Small intestine (tissue), 16 donors: ENCODE measurements around the gene ZNF800. TPM values are rescaled to one million over a fixed set of nuclear protein-coding genes. Genes with fewer than 3 reads are reported as not detected.
"Not testable (repeated sequence)": the region's sequence is repeated elsewhere in the genome, so short reads cannot be mapped to it uniquely, and the experiment has no call there.

Experiments
- DNase-seq, 2 donors: peaks; one replicate each; pipeline versions ENCODE4 v3.0.0 to v3.0.0-alpha.2; 2013
- FAIRE-seq: peaks from 2 replicates; lab custom pipeline; 2012; peaks lifted over from hg19 to GRCh38; lab: Jason Lieb, UNC
- H3K27ac ChIP-seq, 3 donors: one replicate each; pipeline ENCODE4 v1.5.1; 2013; ENCODE audit warnings: low read length in 2 of 3, mild to moderate bottlenecking in 2 of 3, control low read depth in 1 of 3, inconsistent platforms in 1 of 3, low read depth in 1 of 3, moderate library complexity in 1 of 3
- H3K27me3 ChIP-seq, 3 donors: one replicate each; pipeline ENCODE4 v1.6.1; 2013; ENCODE audit warnings: low read length in 3 of 3, inconsistent platforms in 1 of 3; ENCODE audit not compliant: control insufficient read depth in 3 of 3, insufficient read depth in 3 of 3
- H3K36me3 ChIP-seq, 3 donors: one replicate each; pipeline ENCODE4 v1.6.1; 2013; ENCODE audit warnings: low read length in 3 of 3, inconsistent platforms in 1 of 3, low read depth in 1 of 3, mild to moderate bottlenecking in 1 of 3, moderate library complexity in 1 of 3; ENCODE audit not compliant: control insufficient read depth in 3 of 3, insufficient read depth in 2 of 3
- H3K4me1 ChIP-seq, 3 donors: one replicate each; pipeline ENCODE4 v1.6.1; 2013; ENCODE audit warnings: low read length in 2 of 3, inconsistent platforms in 1 of 3, low read depth in 1 of 3, mild to moderate bottlenecking in 1 of 3, moderate library complexity in 1 of 3; ENCODE audit not compliant: control insufficient read depth in 3 of 3, insufficient read depth in 2 of 3
- H3K4me3 ChIP-seq, 3 donors: one replicate each; pipeline ENCODE4 v1.5.1; 2013; ENCODE audit warnings: low read length in 3 of 3, control low read depth in 1 of 3, inconsistent platforms in 1 of 3, low read depth in 1 of 3, mild to moderate bottlenecking in 1 of 3, moderate library complexity in 1 of 3
- H3K9me3 ChIP-seq, 2 donors: one replicate each; pipeline ENCODE4 v1.6.1; 2013; ENCODE audit warnings: low read depth in 1 of 2, low read length in 1 of 2; ENCODE audit not compliant: control insufficient read depth in 2 of 2, insufficient read depth in 1 of 2
- WGBS, 3 donors: extraction: QIAGEN DNeasy Blood & Tissue Kit; methylation state at CpG; one replicate each; pipeline ENCODE4 v1.1.7; 2013; 5-methylcytosine and 5-hydroxymethylcytosine counted together
- long read RNA-seq, 10 donors: transcript quantifications; one replicate each; lab custom pipeline, GENCODE V29; 2026
- polyA plus RNA-seq, 4 donors: library from polyadenylated mRNA; stranded (reverse) in 3 of 4; unstranded in 1 of 4; fragments of 200-250 nt in 3 of 4; fragments of 120-200 nt in 1 of 4; gene quantifications; one replicate each; pipeline versions ENCODE4 v1.2.1 to v1.2.3, GENCODE V29; 2013
- donor health status: healthy with polysubstance abuse.
- donor health status: control.
- donor health status: control.
- donor health status: Bipolar disorder and iron deficiency.
- donor health status: healthy.

Gene ZNF800
- 10 to 100 TPM in 1 of 4 donors, 1 to 10 TPM in 3; 6.2 to 21.2 (median 7.4) TPM for polyA plus RNA-seq
- long read RNA-seq, donor 1, partial matches to known transcripts, result 21 of 22 reads
- long read RNA-seq, donor 1, other reads (novel, unspliced or antisense), result 0 of 22 reads
- long read RNA-seq, donor 2, result 0 reads
- long read RNA-seq, donor 3, partial matches to known transcripts, result 18 of 18 reads
- long read RNA-seq, donor 3, other reads (novel, unspliced or antisense), result 0 of 18 reads
- long read RNA-seq, donor 4, result 0 reads
- long read RNA-seq, donor 5, result 0 reads
- long read RNA-seq, donor 6, full-length matches to known transcripts, result 3 of 11 reads
- long read RNA-seq, donor 6, partial matches to known transcripts, result 8 of 11 reads
- long read RNA-seq, donor 6, other reads (novel, unspliced or antisense), result 0 of 11 reads
- long read RNA-seq, donor 7, result 0 reads
- long read RNA-seq, donor 8, result 0 reads
- long read RNA-seq, donor 9, result 0 reads
- long read RNA-seq, donor 10, full-length matches to known transcripts, result 1 of 1 reads
- long read RNA-seq, donor 10, partial matches to known transcripts, result 0 of 1 reads
- long read RNA-seq, donor 10, other reads (novel, unspliced or antisense), result 0 of 1 reads

- FAIRE-seq (no peak), DNase-seq (peak; percentile 91 to 93)
- peak within 1 kb of the TSS; percentile 90 to 93 (median 92) for H3K4me3 ChIP-seq
- no peaks in the 10 kb centered on the region for H3K36me3 ChIP-seq
- no peaks in the 10 kb centered on the region for H3K9me3 ChIP-seq
- peaks cover 0 to 18% (median 0%) of the 10 kb centered on the region in 3 donors for H3K27me3 ChIP-seq
- H3K27ac ChIP-seq, result peak within 1 kb of the TSS; percentile 92 to 97 (median 96)
- WGBS, 3 donors, result 1% methylated on average over 34 to 67 of the region's 67 CpGs
- peaks cover 0 to 16% (median 2%) of the 10 kb centered on the region in 3 donors for H3K4me1 ChIP-seq
These were observed at the start of gene ZNF800 for GRCh38 chr7:127392566-127393367. Gene ZNF800, minus strand, starts transcription at chr7:127392708. Its CDS starts 1,151 bp downstream, at chr7:127391557.

- whole genome bisulfite sequencing, 3 donors, result 91 to 100% (median 92%) methylated on average over 2 of the region's 2 CpGs
- Histone ChIP-seq H3K27me3 (peaks cover 0 to 2% (median 0%) of the 10 kb centered on the region in 3 donors), H3K4me3 (no peak overlapping the region), H3K36me3 (no peaks in the 10 kb centered on the region), H3K27ac (no peak overlapping the region), H3K9me3 (peaks cover 0 to 2% of the 10 kb centered on the region in 2 donors), H3K4me1 (no peaks in the 10 kb centered on the region)
- FAIRE-seq (no peak), DNase-seq (no peak)
These were observed 47.7 kb upstream of the ZNF800 start for GRCh38 chr7:127440206-127440605.

- no peaks in the 10 kb centered on the region for H3K9me3 ChIP-seq
- no peak overlapping the region for H3K4me3 ChIP-seq
- no peaks in the 10 kb centered on the region for H3K36me3 ChIP-seq
- DNase-seq (no peak), FAIRE-seq (no peak)
- no peak overlapping the region for H3K27ac ChIP-seq
- H3K4me1 ChIP-seq, result no peaks in the 10 kb centered on the region
- peaks cover 0 to 2% (median 0%) of the 10 kb centered on the region in 3 donors for H3K27me3 ChIP-seq
- 71 to 74% (median 73%) methylated on average over 2 of the region's 2 CpGs for WGBS, 3 donors
These were observed 46.3 kb upstream of the ZNF800 start for GRCh38 chr7:127438836-127439235.

GRCh38 chr7:127437837-127438236 is 45.3 kb upstream of the ZNF800 start:
- H3K4me1 ChIP-seq, result no peaks in the 10 kb centered on the region
- FAIRE-seq, result no peak
- no peaks in the 10 kb centered on the region for H3K36me3 ChIP-seq
- 57 to 78% (median 67%) methylated on average over 2 of the region's 2 CpGs for WGBS, 3 donors
- no peak overlapping the region for H3K27ac ChIP-seq
- no peak overlapping the region for H3K4me3 ChIP-seq
- peaks cover 0 to 2% (median 0%) of the 10 kb centered on the region in 3 donors for H3K27me3 ChIP-seq
- no peaks in the 10 kb centered on the region for H3K9me3 ChIP-seq
- no peak for DNase-seq

GRCh38 chr7:127437241-127437640 is 44.7 kb upstream of the ZNF800 start:
- no peaks in the 10 kb centered on the region for H3K36me3 ChIP-seq
- 91 to 99% (median 98%) methylated on average over 3 of the region's 3 CpGs for WGBS, 3 donors
- no peak for DNase-seq
- H3K4me1 ChIP-seq, result no peaks in the 10 kb centered on the region
- FAIRE-seq, result no peak
- H3K9me3 ChIP-seq, result no peaks in the 10 kb centered on the region
- no peak overlapping the region for H3K27ac ChIP-seq
- H3K27me3 ChIP-seq, result peaks cover 0 to 2% (median 0%) of the 10 kb centered on the region in 3 donors
- no peak overlapping the region for H3K4me3 ChIP-seq

GRCh38 chr7:127429281-127429680 is 36.8 kb upstream of the ZNF800 start:
- WGBS, 3 donors, result 90 to 93% (median 91%) methylated on average over 18 of the region's 18 CpGs
- H3K4me3 ChIP-seq, H3K4me1 ChIP-seq, H3K27me3 ChIP-seq, DNase-seq, FAIRE-seq, H3K36me3 ChIP-seq, H3K27ac ChIP-seq: not testable (repeated sequence)
- H3K9me3 ChIP-seq, result peaks cover 0 to 15% of the 10 kb centered on the region in 2 donors

- FAIRE-seq, result no peak
- Histone ChIP-seq H3K4me1 (no peaks in the 10 kb centered on the region), H3K27me3 (no peaks in the 10 kb centered on the region), H3K27ac (no peak overlapping the region), H3K4me3 (no peak overlapping the region), H3K9me3 (no peaks in the 10 kb centered on the region), H3K36me3 (no peaks in the 10 kb centered on the region)
- WGBS, 3 donors, result 54 to 70% (median 64%) methylated on average over 2 of the region's 2 CpGs
- no peak for DNase-seq
These were observed 26.7 kb upstream of the ZNF800 start for GRCh38 chr7:127419196-127419595.

GRCh38 chr7:127418459-127418858 is 26.0 kb upstream of the ZNF800 start:
- Histone ChIP-seq H3K36me3 (no peaks in the 10 kb centered on the region), H3K27ac (no peak overlapping the region), H3K4me1 (no peaks in the 10 kb centered on the region), H3K4me3 (no peak overlapping the region), H3K9me3 (no peaks in the 10 kb centered on the region), H3K27me3 (no peaks in the 10 kb centered on the region)
- WGBS, 3 donors, result 45 to 50% (median 47%) methylated on average over 2 of the region's 2 CpGs
- DNase-seq (no peak), FAIRE-seq (no peak)
